ENCODE measurements around the gene MRPL20.

- TF ChIP-seq CTCF (optimal IDR thresholded peaks at IDR 0.05 in 1 of 3, IDR thresholded peaks at IDR 0.05 in 1 of 3, conservative IDR thresholded peaks at IDR 0.05 in 1 of 3; ENCODE audit: extremely low read depth in 1 of 3, insufficient read depth in 2 of 3, low read length in 3 of 3) (peak in 2 of 3 experiments; percentile 38 to 57), EZH2 (IDR thresholded peaks at IDR 0.05; ENCODE audit: low read length) (no peak)
Observed at GRCh38 chr1:1374929-1375662, 32.0 kb downstream of the MRPL20 start, which contains the start of gene AURKAIP1.

All from keratinocyte (primary cell).